Testis (tissue), 3 donors: ENCODE measurements around the gene LAD1. TPM values are rescaled to one million over a fixed set of nuclear protein-coding genes. Genes with fewer than 3 reads are reported as not detected.

Source experiments
- DNase-seq: peaks from one replicate; pipeline ENCODE4 v3.0.0-alpha.2; 2019
- H3K27ac ChIP-seq, 2 donors: fragments of 200-600 bp; sonication (generic); one replicate each; pipeline ENCODE4 v1.5.1; 2019
- H3K27me3 ChIP-seq: fragments of 200-600 bp; sonication (generic); one replicate; pipeline ENCODE4 v1.5.1; 2019
- H3K36me3 ChIP-seq: fragments of 200-600 bp; sonication (generic); one replicate; pipeline ENCODE4 v1.5.1; 2017; ENCODE audit warnings: low read depth; ENCODE audit errors: missing control alignments
- H3K4me1 ChIP-seq: fragments of 200-600 bp; sonication (generic); one replicate; pipeline ENCODE4 v1.5.1; 2019
- H3K4me3 ChIP-seq, 2 donors: fragments of 200-600 bp; sonication (generic); one replicate each; pipeline ENCODE4 v1.5.1; 2017 to 2019
- H3K9me3 ChIP-seq: fragments of 200-600 bp; sonication (generic); one replicate; pipeline ENCODE4 v1.5.1; 2017
- POLR2A ChIP-seq: fragments of 450-650 bp; IDR thresholded peaks from one replicate; pipeline ENCODE4 v1.6.1; 2017; ENCODE audit warnings: antibody characterized with exemption, mild to moderate bottlenecking, moderate library complexity
- WGBS, 2 donors: methylation state at CpG; one replicate each; pipeline ENCODE4 v1.1.5; 2018; 5-methylcytosine and 5-hydroxymethylcytosine counted together
- intact Hi-C: fragments of 100-400 bp; cut with DNase I; formaldehyde crosslinking; loops from one replicate; pipeline ENCODE4 v1.15.1; 2023; ENCODE audit warnings: low total_unique reads
- polyA plus RNA-seq: library from polyadenylated mRNA; stranded (reverse); fragments of 350-450 nt; fragmentation: Illumina TruSeq; extraction: RNeasy Lipid Tissue Mini Kit (QIAGEN cat#74804); gene quantifications from one replicate; pipeline ENCODE4 v1.2.3, GENCODE V29; 2014; ENCODE audit warnings: low read depth, low replicate concordance; ENCODE audit not compliant: insufficient read depth
- total RNA-seq, 2 donors: library from RNA; depleted of rRNA; stranded (reverse); fragments of >200 nt; gene quantifications; one replicate each; pipeline ENCODE4 v1.2.3, GENCODE V29; 2016
- TF ChIP-seq, protein P1 (sequence below), 3 experiments: fragments of 450-650 bp in 2 of 3; fragments of 200-600 bp in 1 of 3; sonication (generic) in 1 of 3; IDR thresholded peaks; one replicate each; pipeline ENCODE4 v1.5.1; 2016 to 2019; ENCODE audit warnings: antibody characterized with exemption in 3 of 3, mild to moderate bottlenecking in 2 of 3, moderate library complexity in 1 of 3

LAD1 gene
- total and polyA plus RNA-seq, 3 donors from 2014 or later: 0.37 to 1.2 (median 0.71) TPM

GRCh38 chr1:201357636-201358348 lies 41.3 kb downstream of the LAD1 start:
- Histone ChIP-seq H3K27ac (no peak overlapping the region), H3K4me1 (no peaks in the 10 kb centered on the region), H3K36me3 (no peaks in the 10 kb centered on the region), H3K27me3 (no peaks in the 10 kb centered on the region), H3K4me3 (no peak overlapping the region), H3K9me3 (no peaks in the 10 kb centered on the region)
- intact Hi-C loops: no loop called here
- no peak for DNase-seq
- 83 to 91% methylated on average over 10 of the region's 10 CpGs for WGBS, 2 donors
- TF ChIP-seq POLR2A: no peak
- TF ChIP-seq, protein P1, sequence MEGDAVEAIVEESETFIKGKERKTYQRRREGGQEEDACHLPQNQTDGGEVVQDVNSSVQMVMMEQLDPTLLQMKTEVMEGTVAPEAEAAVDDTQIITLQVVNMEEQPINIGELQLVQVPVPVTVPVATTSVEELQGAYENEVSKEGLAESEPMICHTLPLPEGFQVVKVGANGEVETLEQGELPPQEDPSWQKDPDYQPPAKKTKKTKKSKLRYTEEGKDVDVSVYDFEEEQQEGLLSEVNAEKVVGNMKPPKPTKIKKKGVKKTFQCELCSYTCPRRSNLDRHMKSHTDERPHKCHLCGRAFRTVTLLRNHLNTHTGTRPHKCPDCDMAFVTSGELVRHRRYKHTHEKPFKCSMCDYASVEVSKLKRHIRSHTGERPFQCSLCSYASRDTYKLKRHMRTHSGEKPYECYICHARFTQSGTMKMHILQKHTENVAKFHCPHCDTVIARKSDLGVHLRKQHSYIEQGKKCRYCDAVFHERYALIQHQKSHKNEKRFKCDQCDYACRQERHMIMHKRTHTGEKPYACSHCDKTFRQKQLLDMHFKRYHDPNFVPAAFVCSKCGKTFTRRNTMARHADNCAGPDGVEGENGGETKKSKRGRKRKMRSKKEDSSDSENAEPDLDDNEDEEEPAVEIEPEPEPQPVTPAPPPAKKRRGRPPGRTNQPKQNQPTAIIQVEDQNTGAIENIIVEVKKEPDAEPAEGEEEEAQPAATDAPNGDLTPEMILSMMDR (IDR thresholded peaks at IDR 0.05): no peak

DNA sequence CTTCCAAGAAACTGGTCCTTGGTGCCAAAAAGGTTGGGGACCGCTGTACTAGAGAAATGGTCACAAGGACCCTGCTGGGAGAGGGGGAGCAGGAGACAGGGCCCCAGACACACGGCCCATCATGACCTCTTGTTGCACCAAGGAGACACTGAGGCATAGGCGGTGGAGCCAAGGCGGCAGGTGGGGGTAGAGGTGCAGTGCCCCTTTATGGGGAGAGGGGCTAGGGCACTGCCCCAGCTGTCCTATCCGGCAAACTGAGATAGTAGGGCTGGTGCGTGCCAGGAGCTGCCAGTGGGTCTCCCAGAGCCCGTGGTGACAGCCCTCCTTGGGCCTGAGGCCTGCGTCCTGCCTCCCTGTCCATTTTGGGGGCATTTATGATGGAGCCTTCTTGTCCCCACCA lies 41.9 kb downstream of the LAD1 start:
- H3K36me3 ChIP-seq: no peaks in the 10 kb centered on the region
- intact Hi-C loops: no loop called here

GRCh38 chr1:201356701-201357100 lies 42.4 kb downstream of the LAD1 start:
- intact Hi-C loops: no loop called here
- Histone ChIP-seq H3K4me3 (no peak overlapping the region), H3K9me3 (no peaks in the 10 kb centered on the region), H3K4me1 (no peaks in the 10 kb centered on the region), H3K27ac (no peak overlapping the region), H3K36me3 (no peaks in the 10 kb centered on the region), H3K27me3 (no peaks in the 10 kb centered on the region)
- 83 to 96% methylated on average over 11 of the region's 11 CpGs for WGBS, 2 donors
- DNase-seq: no peak
- TF ChIP-seq, protein P1 (IDR thresholded peaks at IDR 0.05): no peak
- no peak for TF ChIP-seq POLR2A

More for the DNA sequence above, 41.9 kb downstream of the LAD1 start:
- H3K4me1 ChIP-seq: no peaks in the 10 kb centered on the region
- no peaks in the 10 kb centered on the region for H3K9me3 ChIP-seq
- WGBS, 2 donors: 94 to 97% methylated on average over 8 of the region's 8 CpGs
- H3K27ac ChIP-seq: no peak overlapping the region
- TF ChIP-seq, protein P1 (IDR thresholded peaks at IDR 0.05): no peak
- TF ChIP-seq POLR2A: no peak
- H3K27me3 ChIP-seq: no peaks in the 10 kb centered on the region
- no peak for DNase-seq
- H3K4me3 ChIP-seq: no peak overlapping the region

- Histone ChIP-seq H3K27ac (no peak overlapping the region), H3K36me3 (no peaks in the 10 kb centered on the region), H3K27me3 (no peaks in the 10 kb centered on the region), H3K4me3 (no peak overlapping the region), H3K9me3 (no peaks in the 10 kb centered on the region), H3K4me1 (no peaks in the 10 kb centered on the region)
- intact Hi-C loops: no loop called here
- no peak for DNase-seq
- 97 to 98% methylated on average over 5 of the region's 5 CpGs for WGBS, 2 donors
- TF ChIP-seq, protein P1 (IDR thresholded peaks at IDR 0.05): no peak
- TF ChIP-seq POLR2A: no peak
Measured at GRCh38 chr1:201356236-201356635, 42.9 kb downstream of the LAD1 start.

- H3K27me3 ChIP-seq: no peaks in the 10 kb centered on the region
- H3K4me1 ChIP-seq: no peaks in the 10 kb centered on the region
- 79 to 91% methylated on average over 7 of the region's 7 CpGs for WGBS, 2 donors
- no peak for DNase-seq
- H3K36me3 ChIP-seq: no peaks in the 10 kb centered on the region
- H3K4me3 ChIP-seq: no peak overlapping the region
- TF ChIP-seq, protein P1 (IDR thresholded peaks at IDR 0.05): no peak
- no peak overlapping the region for H3K27ac ChIP-seq
- no peaks in the 10 kb centered on the region for H3K9me3 ChIP-seq
- intact Hi-C loops: no loop called here
Measured at GRCh38 chr1:201355471-201355870, 43.7 kb downstream of the LAD1 start.
